ENCODE data around the gene DFFB. TPM values are rescaled to one million over a fixed set of nuclear protein-coding genes. Genes with fewer than 3 reads are reported as not detected.

DFFB gene
- total RNA-seq, 4 donors from 2014 or later = 0.82 to 8.7 (median 4.8) TPM

GRCh38 chr1:3902111-3902511 is 44.8 kb downstream of the DFFB start:
- no peak for TF ChIP-seq CTCF (IDR thresholded peaks at IDR 0.05; ENCODE audit: low read depth)

- TF ChIP-seq CTCF (IDR thresholded peaks at IDR 0.05; ENCODE audit: low read depth) = no peak
These were observed 45.4 kb downstream of the DFFB start for GRCh38 chr1:3902571-3903091.

- no peak for TF ChIP-seq CTCF (IDR thresholded peaks at IDR 0.05; ENCODE audit: low read depth)
These were observed 46.1 kb downstream of the DFFB start for GRCh38 chr1:3903141-3904005.

- TF ChIP-seq CTCF (IDR thresholded peaks at IDR 0.05; ENCODE audit: low read depth) = no peak
These were observed 46.9 kb downstream of the DFFB start for GRCh38 chr1:3904006-3904842.

GRCh38 chr1:3904843-3905185 is 47.5 kb downstream of the DFFB start:
- TF ChIP-seq CTCF (IDR thresholded peaks at IDR 0.05; ENCODE audit: low read depth) = no peak

- no peak for TF ChIP-seq CTCF (IDR thresholded peaks at IDR 0.05; ENCODE audit: low read depth)
These were observed 48.1 kb downstream of the DFFB start for GRCh38 chr1:3905266-3905952.

Data from subcutaneous adipose tissue (tissue), 4 donors.